AG08395 (cell line): Measurements from ENCODE around the gene MAPKAPK5.
"Not testable (repeated sequence)": the region's sequence is repeated elsewhere in the genome, so short reads cannot be mapped to it uniquely, and the experiment has no call there.

Experiments used
- DNase-seq: peaks from one replicate; pipeline ENCODE4 v3.0.0; 2012; ENCODE audit warnings: mixed read lengths, low spot score

Gene MAPKAPK5, protein sequence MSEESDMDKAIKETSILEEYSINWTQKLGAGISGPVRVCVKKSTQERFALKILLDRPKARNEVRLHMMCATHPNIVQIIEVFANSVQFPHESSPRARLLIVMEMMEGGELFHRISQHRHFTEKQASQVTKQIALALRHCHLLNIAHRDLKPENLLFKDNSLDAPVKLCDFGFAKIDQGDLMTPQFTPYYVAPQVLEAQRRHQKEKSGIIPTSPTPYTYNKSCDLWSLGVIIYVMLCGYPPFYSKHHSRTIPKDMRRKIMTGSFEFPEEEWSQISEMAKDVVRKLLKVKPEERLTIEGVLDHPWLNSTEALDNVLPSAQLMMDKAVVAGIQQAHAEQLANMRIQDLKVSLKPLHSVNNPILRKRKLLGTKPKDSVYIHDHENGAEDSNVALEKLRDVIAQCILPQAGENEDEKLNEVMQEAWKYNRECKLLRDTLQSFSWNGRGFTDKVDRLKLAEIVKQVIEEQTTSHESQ

DNA sequence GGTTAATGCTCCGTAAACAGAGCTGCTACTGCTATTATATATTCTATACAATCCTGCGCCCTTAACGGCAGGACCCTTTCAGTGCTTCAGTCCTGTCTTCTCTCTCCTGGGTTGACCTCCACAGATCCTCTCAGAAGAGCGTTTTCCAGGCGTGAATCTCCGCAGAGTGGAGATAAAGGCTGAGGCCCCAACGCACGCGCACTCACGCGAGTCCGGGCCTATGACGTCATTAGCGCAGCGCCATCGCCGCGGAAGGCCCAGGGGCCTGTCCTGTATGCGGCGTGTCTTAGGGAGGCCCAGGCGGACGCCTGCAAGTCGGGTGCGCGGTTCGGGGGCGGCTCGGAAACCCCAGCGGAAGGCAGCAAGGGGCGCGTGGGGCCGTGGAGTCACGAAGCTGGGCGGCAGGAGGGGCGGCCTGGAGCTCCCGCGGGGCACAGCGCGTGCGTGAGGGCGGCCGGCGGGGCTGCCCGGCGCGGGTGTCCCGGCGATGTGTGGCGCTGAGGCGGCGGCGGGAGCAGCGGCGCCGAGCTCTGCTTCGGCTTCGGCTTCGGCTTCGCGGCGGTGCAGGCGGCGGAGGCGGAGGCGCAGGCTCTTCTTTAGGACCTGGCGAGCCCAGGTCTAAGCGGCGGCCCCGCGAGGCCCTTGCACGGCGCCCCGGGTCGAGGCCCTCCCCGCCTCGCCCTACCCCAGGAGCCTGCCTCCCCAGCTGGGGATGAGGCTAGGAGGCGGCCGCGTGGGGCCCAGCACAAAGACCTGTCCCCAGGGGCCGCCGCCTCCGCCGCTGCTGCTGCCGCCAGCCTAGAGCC lies at the start of gene MAPKAPK5:
Gene MAPKAPK5 (plus strand): TSS at position 479 of the 806 bp plus-strand sequence. CDS start 506 bp downstream, outside the sequence.
- peak; percentile 99 for DNase-seq

- DNase-seq = no peak
These were observed 49.2 kb upstream of the MAPKAPK5 start for GRCh38 chr12:111792856-111793235.

GRCh38 chr12:111798182-111798581 lies 43.8 kb upstream of the MAPKAPK5 start:
- no peak for DNase-seq

GRCh38 chr12:111799758-111800157 lies 42.3 kb upstream of the MAPKAPK5 start:
- no peak for DNase-seq

DNA sequence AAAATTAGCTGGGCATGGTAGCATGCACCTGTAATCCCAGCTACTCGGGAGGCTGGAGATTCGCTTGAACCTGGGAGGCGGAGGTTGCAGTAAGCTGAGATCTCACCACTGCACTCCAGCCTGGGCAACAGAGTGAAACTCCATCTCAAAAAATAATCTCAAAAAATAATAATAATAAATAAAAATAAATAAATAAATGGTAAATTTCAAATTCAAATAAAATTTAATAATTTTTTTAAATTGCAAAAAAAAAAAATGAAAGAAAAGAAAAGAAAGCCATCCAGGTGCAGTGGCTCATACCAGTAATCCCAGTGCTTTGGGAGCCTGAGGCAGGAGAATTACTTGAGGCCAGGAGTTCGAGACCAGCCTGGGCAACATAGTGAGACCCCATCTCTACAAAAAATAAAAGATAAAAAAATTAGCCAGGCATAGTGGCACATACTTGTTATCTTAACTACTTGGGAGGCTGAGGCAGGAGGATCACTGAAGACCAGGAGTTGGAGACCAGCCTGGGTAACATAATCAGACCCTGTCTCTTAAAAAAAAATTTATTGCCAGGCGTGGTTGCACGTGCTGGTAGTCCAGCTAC lies 38.9 kb upstream of the MAPKAPK5 start:
- no peak for DNase-seq

DNA sequence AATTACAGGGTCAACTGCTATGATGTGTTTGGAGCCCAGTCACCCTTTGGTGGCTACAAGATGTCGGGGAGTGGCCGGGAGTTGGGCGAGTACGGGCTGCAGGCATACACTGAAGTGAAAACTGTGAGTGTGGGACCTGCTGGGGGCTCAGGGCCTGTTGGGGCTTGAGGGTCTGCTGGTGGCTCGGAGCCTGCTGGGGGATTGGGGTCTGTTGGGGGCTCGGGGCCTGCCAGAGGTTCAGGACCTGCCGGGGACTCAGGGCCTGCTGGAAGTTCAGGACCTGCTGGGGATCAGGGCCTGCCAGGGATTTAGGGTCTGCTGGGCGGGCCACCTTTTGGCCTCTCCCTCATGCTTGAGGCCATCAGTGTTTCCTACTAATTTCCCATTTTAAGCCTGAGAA lies 38.2 kb upstream of the MAPKAPK5 start:
- DNase-seq = no peak

GRCh38 chr12:111806304-111806703 lies 35.7 kb upstream of the MAPKAPK5 start:
- DNase-seq = no peak

GRCh38 chr12:111807232-111807631 lies 34.8 kb upstream of the MAPKAPK5 start:
- no peak for DNase-seq

DNA sequence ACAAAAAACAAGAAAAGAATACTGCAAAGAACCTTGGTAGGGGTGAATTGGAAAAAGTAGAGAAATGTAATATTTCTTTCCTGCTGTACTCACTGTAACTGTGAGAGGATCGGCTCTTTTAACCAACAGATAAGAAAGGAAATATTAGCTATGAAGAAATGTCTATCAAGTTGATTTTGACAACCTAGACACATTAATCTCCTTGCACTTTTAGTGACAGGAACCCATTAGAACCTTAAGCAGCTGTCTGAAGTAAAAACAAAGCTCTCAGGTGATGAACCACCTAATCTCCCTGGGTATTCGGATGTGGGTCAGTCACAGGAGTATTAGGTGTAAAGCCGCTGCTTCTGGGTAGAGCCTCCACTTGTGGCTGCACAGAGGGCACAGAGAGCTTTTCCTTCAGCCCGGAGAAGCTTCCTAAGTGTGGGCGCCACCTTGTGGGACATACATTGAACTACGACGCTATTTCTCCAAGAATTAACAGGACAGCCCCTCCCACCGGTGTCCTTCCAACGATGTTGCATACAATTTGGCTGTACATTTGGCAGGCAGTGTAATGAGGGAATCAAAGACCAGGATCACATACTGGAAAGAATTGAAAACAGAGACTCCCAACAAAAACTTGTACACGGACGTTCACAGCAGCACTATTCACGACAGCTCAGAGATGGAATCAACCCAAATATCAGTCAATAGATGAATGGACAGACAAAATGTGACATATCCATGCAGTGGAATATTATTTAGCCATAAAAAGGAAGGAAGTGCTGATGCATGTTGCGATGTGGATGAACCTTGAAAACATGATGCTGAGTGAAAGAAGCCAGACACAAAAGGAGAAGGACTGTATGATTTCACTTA lies 28.9 kb upstream of the MAPKAPK5 start:
- DNase-seq = peak; percentile 93

DNA sequence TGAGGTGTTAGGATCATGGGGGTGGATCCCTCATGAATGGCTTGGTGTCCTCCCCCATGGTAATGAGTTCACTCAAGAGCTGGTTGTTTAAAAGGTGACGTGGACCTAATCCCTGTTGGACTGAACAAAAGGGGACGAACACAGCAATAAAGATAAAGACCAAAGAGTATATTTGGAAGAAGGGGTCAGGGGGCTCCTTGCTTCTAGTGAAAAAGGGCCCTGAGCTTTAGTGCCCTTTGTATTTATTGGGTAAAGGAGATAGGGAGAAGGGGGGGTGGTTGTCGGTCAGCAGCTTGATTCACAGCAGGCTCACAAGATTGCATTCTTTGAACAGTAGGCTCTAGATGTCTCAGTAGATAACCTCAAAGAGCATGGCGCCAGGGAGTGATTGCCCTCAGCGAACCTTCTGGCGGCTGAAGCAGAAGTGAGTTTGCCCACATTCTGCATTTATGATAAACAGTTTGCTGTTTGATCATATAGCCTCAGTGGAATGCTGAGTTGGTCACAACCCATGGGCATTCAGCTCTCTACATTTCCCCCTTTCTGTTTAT lies 25.9 kb upstream of the MAPKAPK5 start:
- DNase-seq = no peak

DNA sequence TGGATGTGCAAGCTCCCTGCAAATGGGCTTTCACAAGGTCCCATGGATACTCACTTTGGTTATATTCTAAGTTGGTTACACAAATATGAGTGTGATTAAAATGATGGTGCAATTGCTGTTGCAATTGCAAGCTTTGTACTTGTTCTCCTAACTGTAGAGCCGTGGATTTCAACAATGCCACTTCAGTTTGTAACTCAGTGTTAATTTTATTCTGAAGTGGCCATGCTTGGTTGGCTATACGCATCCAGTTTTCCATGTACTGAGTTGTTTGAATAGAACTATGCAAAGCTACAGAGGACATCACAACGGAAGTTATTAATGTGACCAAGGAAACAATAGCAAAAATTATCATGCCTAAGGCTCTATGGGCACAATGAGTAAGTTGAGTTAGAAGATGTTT lies 25.1 kb upstream of the MAPKAPK5 start:
- not testable (repeated sequence) for DNase-seq

GRCh38 chr12:111818340-111818739 lies 23.7 kb upstream of the MAPKAPK5 start:
- no peak for DNase-seq

GRCh38 chr12:111819191-111820158 lies 22.6 kb upstream of the MAPKAPK5 start:
- no peak for DNase-seq

- not testable (repeated sequence) for DNase-seq
These were observed 21.2 kb upstream of the MAPKAPK5 start for GRCh38 chr12:111820828-111821227.

- DNase-seq = no peak
These were observed 19.1 kb upstream of the MAPKAPK5 start for GRCh38 chr12:111822886-111823285.

DNA sequence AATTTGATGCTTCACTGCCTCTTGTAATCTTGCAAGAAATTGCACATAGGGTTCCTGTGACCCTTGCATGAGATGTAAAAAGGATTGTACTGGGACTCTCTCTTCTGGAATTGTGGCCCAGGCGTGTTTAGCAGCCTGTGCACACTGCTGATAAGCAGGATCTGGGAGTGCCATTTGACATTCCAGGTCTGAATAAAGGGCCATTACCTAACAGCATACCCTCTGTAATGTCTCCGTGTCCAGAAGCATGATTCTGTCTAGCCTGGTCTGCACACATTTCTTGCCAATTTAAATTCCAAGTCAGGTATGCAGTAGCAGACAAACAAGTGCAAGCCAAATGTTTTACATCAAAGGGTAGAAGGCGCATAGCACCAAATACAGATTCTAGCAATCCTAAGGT lies 18.1 kb upstream of the MAPKAPK5 start:
- no peak for DNase-seq

DNA sequence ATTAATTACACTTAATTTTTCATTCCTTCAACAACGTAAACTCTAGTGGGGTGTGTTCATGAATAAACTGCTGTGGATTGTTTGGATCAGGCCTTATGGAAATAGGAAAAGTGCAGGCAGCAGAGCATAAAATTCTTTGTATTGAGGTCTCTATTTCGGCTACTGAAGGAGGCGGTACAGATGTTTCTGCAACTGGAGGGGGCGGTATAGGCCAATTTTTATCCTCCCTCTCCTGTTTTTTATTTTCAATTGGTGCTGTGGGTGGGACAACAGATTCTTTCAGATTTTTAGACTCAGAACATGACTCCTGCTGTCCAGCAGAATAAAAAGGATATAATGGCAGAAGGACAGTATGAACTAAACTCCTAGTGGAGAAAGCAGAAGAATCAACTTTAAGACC lies 17.7 kb upstream of the MAPKAPK5 start:
- DNase-seq = not testable (repeated sequence)

GRCh38 chr12:111825509-111825908 lies 16.5 kb upstream of the MAPKAPK5 start:
- no peak for DNase-seq

- no peak for DNase-seq
These were observed 15.7 kb upstream of the MAPKAPK5 start for GRCh38 chr12:111826316-111826715.

DNA sequence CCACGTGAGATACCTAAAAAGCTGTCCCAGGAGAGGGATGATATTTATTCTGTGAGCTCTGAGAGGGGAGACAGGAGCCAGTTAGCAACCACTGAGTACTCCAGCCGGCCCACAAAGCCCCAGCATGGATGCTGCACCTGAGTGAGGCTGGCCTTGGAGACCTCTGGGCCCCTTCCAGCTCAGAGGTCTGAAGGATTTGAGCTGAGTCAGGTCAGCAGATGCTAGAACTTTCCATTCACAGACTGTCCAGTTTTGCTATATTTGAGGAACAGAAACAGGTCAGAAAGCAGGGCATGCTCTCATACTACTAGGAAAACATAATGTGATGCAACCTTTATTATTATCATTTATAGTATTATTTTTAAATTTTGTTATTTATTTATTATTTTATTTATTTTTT lies 15.0 kb upstream of the MAPKAPK5 start:
- no peak for DNase-seq
